ENCODE data around the gene MYL10.

The MYL10 gene

GRCh38 chr7:101629171-101629570, at the start of gene MYL10:
MYL10 (minus strand) TSS chr7:101629296; CDS start chr7:101629118, 178 bp downstream.
- no peak for DNase-seq (ENCODE audit: low read depth)

- DNase-seq (ENCODE audit: low read depth), result no peak
Observed at GRCh38 chr7:101678658-101679057, 49.6 kb upstream of the MYL10 start.

GRCh38 chr7:101677797-101678479, 48.8 kb upstream of the MYL10 start:
- DNase-seq (ENCODE audit: low read depth), result no peak

- no peak for DNase-seq (ENCODE audit: low read depth)
Observed at GRCh38 chr7:101677391-101677790, 48.3 kb upstream of the MYL10 start.

GRCh38 chr7:101676956-101677355, 47.9 kb upstream of the MYL10 start:
- no peak for DNase-seq (ENCODE audit: low read depth)

- no peak for DNase-seq (ENCODE audit: low read depth)
Observed at GRCh38 chr7:101676062-101676598, 47.0 kb upstream of the MYL10 start.

- no peak for DNase-seq (ENCODE audit: low read depth)
Observed at GRCh38 chr7:101674439-101674838, 45.3 kb upstream of the MYL10 start.

- DNase-seq (ENCODE audit: low read depth), result no peak
Observed at GRCh38 chr7:101673951-101674350, 44.9 kb upstream of the MYL10 start.

GRCh38 chr7:101673315-101673714, 44.2 kb upstream of the MYL10 start:
- no peak for DNase-seq (ENCODE audit: low read depth)

- no peak for DNase-seq (ENCODE audit: low read depth)
Observed at GRCh38 chr7:101671371-101672356, 42.6 kb upstream of the MYL10 start.

- no peak for DNase-seq (ENCODE audit: low read depth)
Observed at GRCh38 chr7:101669307-101669706, 40.2 kb upstream of the MYL10 start.

GRCh38 chr7:101668726-101669125, 39.6 kb upstream of the MYL10 start:
- DNase-seq (ENCODE audit: low read depth), result no peak

GRCh38 chr7:101667920-101668319, 38.8 kb upstream of the MYL10 start:
- DNase-seq (ENCODE audit: low read depth), result no peak

GRCh38 chr7:101667399-101667798, 38.3 kb upstream of the MYL10 start:
- no peak for DNase-seq (ENCODE audit: low read depth)

GRCh38 chr7:101666741-101667140, 37.6 kb upstream of the MYL10 start:
- no peak for DNase-seq (ENCODE audit: low read depth)

GRCh38 chr7:101666293-101666692, 37.2 kb upstream of the MYL10 start:
- no peak for DNase-seq (ENCODE audit: low read depth)

GRCh38 chr7:101664893-101665471, 35.9 kb upstream of the MYL10 start:
- DNase-seq (ENCODE audit: low read depth), result no peak

GRCh38 chr7:101664436-101664835, 35.3 kb upstream of the MYL10 start:
- DNase-seq (ENCODE audit: low read depth), result no peak

GRCh38 chr7:101663747-101664146, 34.7 kb upstream of the MYL10 start:
- DNase-seq (ENCODE audit: low read depth), result no peak

- DNase-seq (ENCODE audit: low read depth), result no peak
Observed at GRCh38 chr7:101662447-101662998, 33.4 kb upstream of the MYL10 start.

GRCh38 chr7:101659706-101660105, 30.6 kb upstream of the MYL10 start:
- no peak for DNase-seq (ENCODE audit: low read depth)

GRCh38 chr7:101657171-101657570, 28.1 kb upstream of the MYL10 start:
- no peak for DNase-seq (ENCODE audit: low read depth)
